Lower lobe of right lung (tissue), 2 donors: ENCODE measurements around the gene CHRNG. TPM values are rescaled to one million over a fixed set of nuclear protein-coding genes. Genes with fewer than 3 reads are reported as not detected.

Experiments used
- ATAC-seq, 2 donors: fragments of 200-7000 bp; cut with Tn5 transposase; one replicate each; pipeline ENCODE4 v1.9.1; 2020 to 2022; ENCODE audit warnings: mild to moderate bottlenecking in 2 of 2, moderate library complexity in 2 of 2
- DNase-seq: peaks from one replicate; pipeline ENCODE4 v3.0.0-alpha.2; 2020
- H3K27ac ChIP-seq: fragments of 200-600 bp; one replicate; pipeline ENCODE4 v1.8.0; 2022
- H3K27me3 ChIP-seq: fragments of 200-600 bp; one replicate; pipeline ENCODE4 v1.8.0; 2022; ENCODE audit warnings: low read depth
- H3K36me3 ChIP-seq: fragments of 200-600 bp; one replicate; pipeline ENCODE4 v1.8.0; 2022; ENCODE audit warnings: mild to moderate bottlenecking
- H3K4me1 ChIP-seq: fragments of 200-600 bp; one replicate; pipeline ENCODE4 v1.8.0; 2022
- H3K4me3 ChIP-seq: fragments of 200-600 bp; one replicate; pipeline ENCODE4 v1.8.0; 2022; ENCODE audit warnings: mild to moderate bottlenecking
- H3K9me3 ChIP-seq: fragments of 200-600 bp; one replicate; pipeline ENCODE4 v1.8.0; 2022
- CTCF ChIP-seq: fragments of 200-600 bp; IDR thresholded peaks from one replicate; pipeline ENCODE4 v1.8.0; 2022; ENCODE audit warnings: antibody characterized with exemption, mild to moderate bottlenecking
- intact Hi-C: fragments of 100-400 bp; cut with DNase I; formaldehyde crosslinking; loops from one replicate; pipeline ENCODE4 v1.11.0; 2022
- total RNA-seq: library from RNA; stranded (reverse); fragmentation: NEBNext Ultra II Directional; extraction: Animal tissue kit (Norgen Biotek cat#: 25700); gene quantifications from one replicate; pipeline ENCODE4 v1.2.1, GENCODE V29; 2021
- donor health status: DM: no; HTN: yes; CAD: no; lungs with severe emphysema.

The CHRNG gene
- total RNA-seq, 1 donor from 2014 or later: not detected

- TF ChIP-seq CTCF: peak; percentile 43
- peak within 1 kb of the TSS; percentile 99 for H3K27ac ChIP-seq
- H3K4me3 ChIP-seq: peak within 1 kb of the TSS; percentile 92
- DNase-seq (peak; percentile 96), ATAC-seq (peak; percentile 97 to 98)
- H3K27me3 ChIP-seq: no peaks in the 10 kb centered on the region
- intact Hi-C loops: no loop called here
- H3K9me3 ChIP-seq: no peaks in the 10 kb centered on the region
- peaks cover 29% of the 10 kb centered on the region for H3K36me3 ChIP-seq
- H3K4me1 ChIP-seq: peaks cover 46% of the 10 kb centered on the region
Observed at GRCh38 chr2:232550354-232551249, 11.1 kb downstream of the CHRNG start, which contains the start of the genes EIF4E2 and TIGD1. Gene EIF4E2 (plus strand): TSS chr2:232550689. CDS start chr2:232550725, 36 bp downstream. Gene TIGD1 (minus strand): TSS chr2:232550557. CDS start chr2:232549882, 675 bp downstream.

GRCh38 chr2:232551250-232551638 lies 11.8 kb downstream of the CHRNG start:
- H3K27ac ChIP-seq: peak overlapping the region; percentile 99
- no peak for TF ChIP-seq CTCF
- H3K4me3 ChIP-seq: peak overlapping the region; percentile 92
- no peak for DNase-seq
- ATAC-seq: peak in 1 of 2 donors; percentile 11
- intact Hi-C loops: no loop called here
- peaks cover 46% of the 10 kb centered on the region for H3K4me1 ChIP-seq
- H3K9me3 ChIP-seq: no peaks in the 10 kb centered on the region
- H3K27me3 ChIP-seq: no peaks in the 10 kb centered on the region
- H3K36me3 ChIP-seq: peaks cover 34% of the 10 kb centered on the region

GRCh38 chr2:232551776-232552175 lies 12.3 kb downstream of the CHRNG start:
- intact Hi-C loops: no loop called here
- peak overlapping the region; percentile 92 for H3K4me3 ChIP-seq
- no peak for DNase-seq
- H3K4me1 ChIP-seq: peaks cover 46% of the 10 kb centered on the region
- H3K9me3 ChIP-seq: no peaks in the 10 kb centered on the region
- H3K27ac ChIP-seq: no peak overlapping the region
- no peaks in the 10 kb centered on the region for H3K27me3 ChIP-seq
- ATAC-seq: no peak
- TF ChIP-seq CTCF: no peak
- peaks cover 39% of the 10 kb centered on the region for H3K36me3 ChIP-seq

- Histone ChIP-seq H3K4me1 (peaks cover 34% of the 10 kb centered on the region), H3K4me3 (no peak overlapping the region), H3K36me3 (peaks cover 84% of the 10 kb centered on the region), H3K27ac (no peak overlapping the region), H3K27me3 (no peaks in the 10 kb centered on the region), H3K9me3 (no peaks in the 10 kb centered on the region)
- DNase-seq: no peak
- no peak for ATAC-seq
- intact Hi-C loops: no loop called here
- TF ChIP-seq CTCF: no peak
Observed at GRCh38 chr2:232556426-232556825, 16.9 kb downstream of the CHRNG start.

- Histone ChIP-seq H3K9me3 (no peaks in the 10 kb centered on the region), H3K27me3 (no peaks in the 10 kb centered on the region), H3K27ac (no peak overlapping the region), H3K36me3 (peaks cover 99% of the 10 kb centered on the region), H3K4me3 (no peak overlapping the region), H3K4me1 (no peaks in the 10 kb centered on the region)
- no peak for TF ChIP-seq CTCF
- ATAC-seq: no peak
- intact Hi-C loops: no loop called here
- DNase-seq: no peak
Observed at GRCh38 chr2:232562515-232563151, 23.1 kb downstream of the CHRNG start.
